Measurements from ENCODE around the gene EIF4G3.

Gene EIF4G3

GRCh38 chr1:21005466-21006239 lies 171.0 kb downstream of the EIF4G3 start:
- Histone ChIP-seq H3K9me3 (ENCODE audit: control insufficient read depth, insufficient read depth, low read length) (no peaks in the 10 kb centered on the region), H3K4me2 (ENCODE audit: low read length) (no peak overlapping the region), H3K79me2 (ENCODE audit: control insufficient read depth, low read length) (peaks cover 15% of the 10 kb centered on the region), H3K27ac (ENCODE audit: low read depth, low read length) (no peak overlapping the region), H3K27me3 (ENCODE audit: control insufficient read depth, low read length) (no peaks in the 10 kb centered on the region), H3K9me2 (replicated peaks; ENCODE audit: control insufficient read depth, low read length) (no peaks in the 10 kb centered on the region), H4K20me1 (ENCODE audit: control insufficient read depth, insufficient read depth, low read depth, low read length) (no peaks in the 10 kb centered on the region), H3F3A (ENCODE audit: control insufficient read depth, insufficient read depth) (no peaks in the 10 kb centered on the region), H3K4me3 (ENCODE audit: low read length) (no peak overlapping the region), H3K36me3 (ENCODE audit: control insufficient read depth, low read length) (no peaks in the 10 kb centered on the region), H3K4me1 (ENCODE audit: control insufficient read depth, low read length) (no peaks in the 10 kb centered on the region)
- TF ChIP-seq CTCF (IDR thresholded peaks at IDR 0.05; ENCODE audit: low read depth, low read length, poor library complexity, severe bottlenecking) (no peak), EZH2phosphoT487 (IDR thresholded peaks at IDR 0.05; ENCODE audit: borderline replicate concordance, low read length) (no peak)

- no peak for TF ChIP-seq EZH2phosphoT487 (IDR thresholded peaks at IDR 0.05; ENCODE audit: borderline replicate concordance, low read length)
- TF ChIP-seq CTCF (IDR thresholded peaks at IDR 0.05; ENCODE audit: low read depth, low read length, poor library complexity, severe bottlenecking), result no peak
- H3K79me2 ChIP-seq (ENCODE audit: control insufficient read depth, low read length), result peaks cover 10% of the 10 kb centered on the region
- no peaks in the 10 kb centered on the region for H3K9me2 ChIP-seq (replicated peaks; ENCODE audit: control insufficient read depth, low read length)
- no peak overlapping the region for H3K27ac ChIP-seq (ENCODE audit: low read depth, low read length)
- H3K9me3 ChIP-seq (ENCODE audit: control insufficient read depth, insufficient read depth, low read length), result no peaks in the 10 kb centered on the region
- H3F3A ChIP-seq (ENCODE audit: control insufficient read depth, insufficient read depth), result no peaks in the 10 kb centered on the region
- no peak overlapping the region for H3K4me2 ChIP-seq (ENCODE audit: low read length)
- H3K27me3 ChIP-seq (ENCODE audit: control insufficient read depth, low read length), result no peaks in the 10 kb centered on the region
- H3K4me3 ChIP-seq (ENCODE audit: low read length), result no peak overlapping the region
- no peaks in the 10 kb centered on the region for H4K20me1 ChIP-seq (ENCODE audit: control insufficient read depth, insufficient read depth, low read depth, low read length)
- no peaks in the 10 kb centered on the region for H3K36me3 ChIP-seq (ENCODE audit: control insufficient read depth, low read length)
- peaks cover 8% of the 10 kb centered on the region for H3K4me1 ChIP-seq (ENCODE audit: control insufficient read depth, low read length)
Measured at GRCh38 chr1:21003281-21004045, 173.2 kb downstream of the EIF4G3 start.

- Histone ChIP-seq H3K4me1 (ENCODE audit: control insufficient read depth, low read length) (peaks cover 18% of the 10 kb centered on the region), H3K4me2 (ENCODE audit: low read length) (no peak overlapping the region), H3K27ac (ENCODE audit: low read depth, low read length) (no peak overlapping the region), H3K4me3 (ENCODE audit: low read length) (no peak overlapping the region), H3K27me3 (ENCODE audit: control insufficient read depth, low read length) (no peaks in the 10 kb centered on the region), H3K9me3 (ENCODE audit: control insufficient read depth, insufficient read depth, low read length) (no peaks in the 10 kb centered on the region), H4K20me1 (ENCODE audit: control insufficient read depth, insufficient read depth, low read depth, low read length) (no peaks in the 10 kb centered on the region), H3F3A (ENCODE audit: control insufficient read depth, insufficient read depth) (no peaks in the 10 kb centered on the region), H3K9me2 (replicated peaks; ENCODE audit: control insufficient read depth, low read length) (no peaks in the 10 kb centered on the region), H3K79me2 (ENCODE audit: control insufficient read depth, low read length) (peaks cover 5% of the 10 kb centered on the region), H3K36me3 (ENCODE audit: control insufficient read depth, low read length) (no peaks in the 10 kb centered on the region)
- TF ChIP-seq CTCF (IDR thresholded peaks at IDR 0.05; ENCODE audit: low read depth, low read length, poor library complexity, severe bottlenecking), result no peak
- no peak for TF ChIP-seq EZH2phosphoT487 (IDR thresholded peaks at IDR 0.05; ENCODE audit: borderline replicate concordance, low read length)
Measured at GRCh38 chr1:21001042-21001441, 175.7 kb downstream of the EIF4G3 start.
